ENCODE measurements around the gene ARID1B.

Gene ARID1B

DNA sequence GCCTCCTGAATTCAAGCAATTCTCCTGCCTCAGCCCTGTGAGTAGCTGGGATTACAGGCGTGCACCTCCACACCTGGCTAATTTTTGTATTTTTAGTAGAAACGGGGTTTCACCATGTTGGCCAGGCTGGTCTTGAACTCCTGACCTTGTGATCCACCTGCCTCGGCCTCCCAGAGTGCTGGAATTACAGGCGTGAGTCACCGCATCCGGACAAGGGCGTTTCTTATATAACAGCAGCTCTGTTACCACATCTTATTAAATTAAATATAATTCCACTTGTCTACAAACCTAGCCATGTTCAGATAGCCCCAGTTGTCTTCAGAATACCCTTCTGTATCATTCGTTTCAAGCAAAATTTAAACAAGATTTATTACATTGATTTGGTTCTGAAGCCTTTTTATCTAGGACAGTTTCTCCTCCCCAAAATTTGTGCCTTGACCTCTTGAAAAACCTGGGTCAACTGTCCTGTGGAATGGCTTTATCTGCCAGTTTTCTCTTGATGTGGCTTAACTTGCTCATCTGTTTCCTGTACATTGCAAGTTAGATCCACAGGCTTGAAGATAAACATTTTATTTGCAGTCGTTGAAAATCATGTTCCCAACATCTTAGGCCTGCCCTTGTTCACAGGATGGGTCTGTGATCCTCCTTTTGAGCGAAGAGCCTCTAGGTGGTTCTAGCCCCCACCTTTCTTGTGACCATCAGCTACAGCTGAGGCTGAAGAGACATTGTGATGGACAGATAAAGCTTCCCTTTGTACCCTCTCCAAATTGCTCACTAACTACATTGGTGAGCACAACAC is 132.2 kb downstream of the ARID1B start:
- Histone ChIP-seq H3K4me1 (peaks cover 0 to 13% (median 0%) of the 10 kb centered on the region in 4 donors), H3K9me3 (no peaks in the 10 kb centered on the region), H3K27me3 (no peaks in the 10 kb centered on the region), H3K27ac (no peak overlapping the region), H3K4me3 (no peak overlapping the region), H3K36me3 (no peaks in the 10 kb centered on the region)
- TF ChIP-seq, protein P1, sequence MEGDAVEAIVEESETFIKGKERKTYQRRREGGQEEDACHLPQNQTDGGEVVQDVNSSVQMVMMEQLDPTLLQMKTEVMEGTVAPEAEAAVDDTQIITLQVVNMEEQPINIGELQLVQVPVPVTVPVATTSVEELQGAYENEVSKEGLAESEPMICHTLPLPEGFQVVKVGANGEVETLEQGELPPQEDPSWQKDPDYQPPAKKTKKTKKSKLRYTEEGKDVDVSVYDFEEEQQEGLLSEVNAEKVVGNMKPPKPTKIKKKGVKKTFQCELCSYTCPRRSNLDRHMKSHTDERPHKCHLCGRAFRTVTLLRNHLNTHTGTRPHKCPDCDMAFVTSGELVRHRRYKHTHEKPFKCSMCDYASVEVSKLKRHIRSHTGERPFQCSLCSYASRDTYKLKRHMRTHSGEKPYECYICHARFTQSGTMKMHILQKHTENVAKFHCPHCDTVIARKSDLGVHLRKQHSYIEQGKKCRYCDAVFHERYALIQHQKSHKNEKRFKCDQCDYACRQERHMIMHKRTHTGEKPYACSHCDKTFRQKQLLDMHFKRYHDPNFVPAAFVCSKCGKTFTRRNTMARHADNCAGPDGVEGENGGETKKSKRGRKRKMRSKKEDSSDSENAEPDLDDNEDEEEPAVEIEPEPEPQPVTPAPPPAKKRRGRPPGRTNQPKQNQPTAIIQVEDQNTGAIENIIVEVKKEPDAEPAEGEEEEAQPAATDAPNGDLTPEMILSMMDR (IDR thresholded peaks at IDR 0.05) = no peak
- intact Hi-C loops (cut with DNase I; ENCODE audit: low total_unique reads) = no loop called here
- DNase-seq = no peak

DNA sequence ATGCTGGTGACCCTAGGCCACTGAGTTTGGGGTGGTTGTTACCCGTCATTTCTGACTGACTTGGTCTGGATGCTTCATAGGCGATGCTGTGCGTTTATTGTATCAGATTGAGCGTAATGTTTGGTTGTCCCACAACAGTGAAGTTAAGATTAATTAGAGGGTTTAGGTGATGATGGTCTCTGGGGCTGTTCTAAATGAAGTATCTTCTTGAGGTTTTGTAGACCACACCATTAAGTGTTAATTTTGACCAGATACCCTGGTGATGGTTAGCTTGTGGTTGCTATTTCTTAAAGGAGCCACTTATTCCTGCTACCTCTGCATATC is 132.8 kb downstream of the ARID1B start:
- Histone ChIP-seq H3K4me1 (peaks cover 0 to 13% (median 0%) of the 10 kb centered on the region in 4 donors), H3K9me3 (no peaks in the 10 kb centered on the region), H3K4me3 (no peak overlapping the region), H3K27ac (no peak overlapping the region), H3K27me3 (no peaks in the 10 kb centered on the region), H3K36me3 (no peaks in the 10 kb centered on the region)
- intact Hi-C loops (cut with DNase I; ENCODE audit: low total_unique reads) = no loop called here
- TF ChIP-seq, protein P1 (IDR thresholded peaks at IDR 0.05) = no peak
- DNase-seq = no peak

DNA sequence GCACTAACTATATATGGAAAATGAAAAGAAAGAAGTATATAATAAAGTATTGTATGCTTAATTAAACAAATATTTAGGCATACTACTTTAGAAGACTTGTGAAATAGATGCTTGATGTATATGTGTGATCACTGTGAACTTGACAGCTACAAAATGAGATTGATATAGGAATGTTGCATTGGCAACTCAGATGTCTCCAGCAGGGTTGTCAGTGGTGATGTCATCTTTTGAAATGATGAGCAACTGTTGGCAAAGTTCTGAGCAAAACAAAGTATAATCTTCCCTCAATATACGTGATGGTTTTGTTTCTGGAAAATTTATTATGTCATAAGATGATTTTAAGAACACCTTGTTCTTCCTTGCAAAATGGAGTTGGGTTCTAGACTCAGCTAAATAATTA is 133.8 kb downstream of the ARID1B start:
- Histone ChIP-seq H3K36me3 (no peaks in the 10 kb centered on the region), H3K4me3 (no peak overlapping the region), H3K9me3 (no peaks in the 10 kb centered on the region), H3K4me1 (peaks cover 0 to 14% (median 0%) of the 10 kb centered on the region in 4 donors), H3K27me3 (no peaks in the 10 kb centered on the region), H3K27ac (no peak overlapping the region)
- TF ChIP-seq, protein P1 (IDR thresholded peaks at IDR 0.05) = no peak
- no peak for DNase-seq
- intact Hi-C loops (cut with DNase I; ENCODE audit: low total_unique reads) = no loop called here

DNA sequence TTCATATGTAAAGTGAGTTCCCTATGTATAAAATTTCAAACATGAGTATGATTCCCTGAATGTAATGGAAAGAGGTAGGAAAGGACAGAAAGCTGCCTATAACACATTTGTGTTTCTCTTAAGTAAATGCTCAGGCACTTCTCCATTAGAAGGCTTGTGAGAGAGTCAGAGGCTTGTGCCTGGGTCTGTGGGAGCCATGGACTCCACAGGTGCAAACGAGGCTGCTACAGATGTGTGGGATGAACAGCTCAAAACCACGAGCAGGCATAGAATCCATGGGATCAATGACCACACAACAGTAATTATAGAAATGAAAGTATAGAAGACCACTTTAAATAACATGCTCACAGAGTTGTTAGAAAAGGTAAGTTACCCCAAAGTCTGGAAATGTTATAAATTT is 134.4 kb downstream of the ARID1B start:
- no peaks in the 10 kb centered on the region for H3K9me3 ChIP-seq
- peaks cover 0 to 20% (median 0%) of the 10 kb centered on the region in 4 donors for H3K4me1 ChIP-seq
- H3K27ac ChIP-seq = no peak overlapping the region
- no peak overlapping the region for H3K4me3 ChIP-seq
- TF ChIP-seq, protein P1 (IDR thresholded peaks at IDR 0.05) = no peak
- no peaks in the 10 kb centered on the region for H3K27me3 ChIP-seq
- intact Hi-C loops (cut with DNase I; ENCODE audit: low total_unique reads) = no loop called here
- DNase-seq = no peak
- H3K36me3 ChIP-seq = no peaks in the 10 kb centered on the region

DNA sequence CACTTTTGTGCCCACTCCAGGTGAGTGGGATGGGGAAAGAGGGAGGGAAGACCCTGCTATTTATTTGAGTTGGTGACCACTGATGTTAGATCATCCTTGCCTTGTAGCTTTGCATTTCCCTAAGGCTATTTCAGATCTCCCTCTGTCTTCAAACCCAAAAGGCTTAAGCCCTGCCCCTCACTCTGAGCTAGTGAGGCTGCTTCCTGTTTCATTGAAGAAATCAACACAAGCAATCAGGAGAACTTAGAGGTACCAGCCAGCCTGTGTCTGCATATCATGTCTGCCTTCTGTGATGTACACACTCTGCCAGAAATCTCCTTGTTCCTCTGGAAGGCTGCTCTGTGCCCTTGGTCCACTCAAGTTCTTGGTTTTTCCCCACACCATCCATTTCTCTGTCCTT is 135.3 kb downstream of the ARID1B start:
- intact Hi-C loops (cut with DNase I; ENCODE audit: low total_unique reads) = no loop called here
- Histone ChIP-seq H3K4me3 (no peak overlapping the region), H3K36me3 (no peaks in the 10 kb centered on the region), H3K4me1 (peaks cover 0 to 29% (median 0%) of the 10 kb centered on the region in 4 donors), H3K9me3 (no peaks in the 10 kb centered on the region), H3K27me3 (no peaks in the 10 kb centered on the region), H3K27ac (no peak overlapping the region)
- DNase-seq = no peak
- TF ChIP-seq, protein P1 (IDR thresholded peaks at IDR 0.05) = no peak
